ENCODE results near the gene OR10A2. TPM values are rescaled to one million over a fixed set of nuclear protein-coding genes. Genes with fewer than 3 reads are reported as not detected.

Gene OR10A2, protein sequence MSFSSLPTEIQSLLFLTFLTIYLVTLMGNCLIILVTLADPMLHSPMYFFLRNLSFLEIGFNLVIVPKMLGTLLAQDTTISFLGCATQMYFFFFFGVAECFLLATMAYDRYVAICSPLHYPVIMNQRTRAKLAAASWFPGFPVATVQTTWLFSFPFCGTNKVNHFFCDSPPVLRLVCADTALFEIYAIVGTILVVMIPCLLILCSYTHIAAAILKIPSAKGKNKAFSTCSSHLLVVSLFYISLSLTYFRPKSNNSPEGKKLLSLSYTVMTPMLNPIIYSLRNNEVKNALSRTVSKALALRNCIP
- not detected in 2 replicates for total RNA-seq
- long read RNA-seq: 0 reads

- no peaks in the 10 kb centered on the region for H3K36me3 Mint-ChIP-seq (ENCODE audit: unreplicated experiment)
- H3K27me3 Mint-ChIP-seq (ENCODE audit: unreplicated experiment): peaks cover 5% of the 10 kb centered on the region
- no peak within 1 kb of the TSS for H3K27ac Mint-ChIP-seq (ENCODE audit: unreplicated experiment)
- TF ChIP-seq, protein P1, sequence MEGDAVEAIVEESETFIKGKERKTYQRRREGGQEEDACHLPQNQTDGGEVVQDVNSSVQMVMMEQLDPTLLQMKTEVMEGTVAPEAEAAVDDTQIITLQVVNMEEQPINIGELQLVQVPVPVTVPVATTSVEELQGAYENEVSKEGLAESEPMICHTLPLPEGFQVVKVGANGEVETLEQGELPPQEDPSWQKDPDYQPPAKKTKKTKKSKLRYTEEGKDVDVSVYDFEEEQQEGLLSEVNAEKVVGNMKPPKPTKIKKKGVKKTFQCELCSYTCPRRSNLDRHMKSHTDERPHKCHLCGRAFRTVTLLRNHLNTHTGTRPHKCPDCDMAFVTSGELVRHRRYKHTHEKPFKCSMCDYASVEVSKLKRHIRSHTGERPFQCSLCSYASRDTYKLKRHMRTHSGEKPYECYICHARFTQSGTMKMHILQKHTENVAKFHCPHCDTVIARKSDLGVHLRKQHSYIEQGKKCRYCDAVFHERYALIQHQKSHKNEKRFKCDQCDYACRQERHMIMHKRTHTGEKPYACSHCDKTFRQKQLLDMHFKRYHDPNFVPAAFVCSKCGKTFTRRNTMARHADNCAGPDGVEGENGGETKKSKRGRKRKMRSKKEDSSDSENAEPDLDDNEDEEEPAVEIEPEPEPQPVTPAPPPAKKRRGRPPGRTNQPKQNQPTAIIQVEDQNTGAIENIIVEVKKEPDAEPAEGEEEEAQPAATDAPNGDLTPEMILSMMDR (IDR thresholded peaks at IDR 0.05): no peak
- no peak within 1 kb of the TSS for H3K4me3 Mint-ChIP-seq (ENCODE audit: unreplicated experiment)
- no peak for DNase-seq (ENCODE audit: extremely low spot score, unreplicated experiment)
- peaks cover 4% of the 10 kb centered on the region for H3K9me3 Mint-ChIP-seq (ENCODE audit: unreplicated experiment)
- no peaks in the 10 kb centered on the region for H3K4me1 Mint-ChIP-seq (ENCODE audit: unreplicated experiment)
Measured at GRCh38 chr11:6862961-6863360, at the start of gene OR10A2. Gene OR10A2 (plus strand): TSS chr11:6863057. CDS start chr11:6869755, 6,698 bp downstream.

DNA sequence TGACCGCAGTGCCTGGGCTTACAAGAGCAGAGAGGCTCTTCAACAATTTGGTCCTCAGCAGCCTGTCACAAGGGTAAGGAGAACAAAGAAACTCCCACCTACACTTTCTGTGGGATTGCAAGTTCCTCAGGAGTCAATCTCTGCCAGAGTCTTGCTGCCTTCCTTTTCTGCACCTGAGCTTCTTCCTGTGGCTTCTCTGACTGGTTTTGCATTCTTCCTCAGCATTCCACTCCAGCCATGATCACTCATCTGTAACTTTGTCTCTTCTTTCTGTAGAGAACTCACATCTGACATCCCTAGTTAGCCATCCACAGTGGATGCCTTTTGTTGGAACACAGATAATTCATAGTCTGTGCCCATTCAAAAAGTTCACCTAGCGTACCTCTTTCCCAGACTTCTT, 49.2 kb upstream of the OR10A2 start:
- no peaks in the 10 kb centered on the region for H3K9me3 Mint-ChIP-seq (ENCODE audit: unreplicated experiment)
- TF ChIP-seq, protein P1 (IDR thresholded peaks at IDR 0.05): no peak
- H3K4me3 Mint-ChIP-seq (ENCODE audit: unreplicated experiment): no peak overlapping the region
- no peaks in the 10 kb centered on the region for H3K36me3 Mint-ChIP-seq (ENCODE audit: unreplicated experiment)
- H3K27ac Mint-ChIP-seq (ENCODE audit: unreplicated experiment): no peak overlapping the region
- H3K27me3 Mint-ChIP-seq (ENCODE audit: unreplicated experiment): peaks cover 6% of the 10 kb centered on the region
- DNase-seq (ENCODE audit: extremely low spot score, unreplicated experiment): no peak
- H3K4me1 Mint-ChIP-seq (ENCODE audit: unreplicated experiment): no peaks in the 10 kb centered on the region

- Mint-ChIP-seq H3K27me3 (ENCODE audit: unreplicated experiment) (peaks cover 8% of the 10 kb centered on the region), H3K4me3 (ENCODE audit: unreplicated experiment) (no peak overlapping the region), H3K9me3 (ENCODE audit: unreplicated experiment) (peaks cover 9% of the 10 kb centered on the region), H3K27ac (ENCODE audit: unreplicated experiment) (no peak overlapping the region), H3K4me1 (ENCODE audit: unreplicated experiment) (no peaks in the 10 kb centered on the region), H3K36me3 (ENCODE audit: unreplicated experiment) (peaks cover 2% of the 10 kb centered on the region)
- TF ChIP-seq, protein P1 (IDR thresholded peaks at IDR 0.05): no peak
- no peak for DNase-seq (ENCODE audit: extremely low spot score, unreplicated experiment)
Measured at GRCh38 chr11:6817694-6818093, 45.2 kb upstream of the OR10A2 start.

GRCh38 chr11:6818967-6819366, 43.9 kb upstream of the OR10A2 start:
- H3K4me1 Mint-ChIP-seq (ENCODE audit: unreplicated experiment): no peaks in the 10 kb centered on the region
- DNase-seq (ENCODE audit: extremely low spot score, unreplicated experiment): no peak
- H3K27ac Mint-ChIP-seq (ENCODE audit: unreplicated experiment): no peak overlapping the region
- TF ChIP-seq, protein P1 (IDR thresholded peaks at IDR 0.05): no peak
- no peak overlapping the region for H3K4me3 Mint-ChIP-seq (ENCODE audit: unreplicated experiment)
- peaks cover 2% of the 10 kb centered on the region for H3K36me3 Mint-ChIP-seq (ENCODE audit: unreplicated experiment)
- peaks cover 9% of the 10 kb centered on the region for H3K9me3 Mint-ChIP-seq (ENCODE audit: unreplicated experiment)
- peaks cover 8% of the 10 kb centered on the region for H3K27me3 Mint-ChIP-seq (ENCODE audit: unreplicated experiment)

GRCh38 chr11:6824136-6824823, 38.6 kb upstream of the OR10A2 start:
- Mint-ChIP-seq H3K4me1 (ENCODE audit: unreplicated experiment) (no peaks in the 10 kb centered on the region), H3K27ac (ENCODE audit: unreplicated experiment) (no peak overlapping the region), H3K27me3 (ENCODE audit: unreplicated experiment) (peaks cover 8% of the 10 kb centered on the region), H3K4me3 (ENCODE audit: unreplicated experiment) (no peak overlapping the region), H3K9me3 (ENCODE audit: unreplicated experiment) (peaks cover 9% of the 10 kb centered on the region), H3K36me3 (ENCODE audit: unreplicated experiment) (peaks cover 2% of the 10 kb centered on the region)
- TF ChIP-seq, protein P1 (IDR thresholded peaks at IDR 0.05): no peak
- DNase-seq (ENCODE audit: extremely low spot score, unreplicated experiment): no peak
